ENCODE data around the gene CC2D2A.

Gene CC2D2A

GRCh38 chr4:15543537-15544247, 74.0 kb downstream of the CC2D2A start:
- no peak for DNase-seq (ENCODE audit: extremely low read depth, insufficient read length)
- no peak for TF ChIP-seq CTCF (IDR thresholded peaks at IDR 0.05; ENCODE audit: insufficient read depth, low read length, poor library complexity, severe bottlenecking)
- Histone ChIP-seq H3K36me3 (ENCODE audit: control insufficient read depth, insufficient read depth, low read length) (no peaks in the 10 kb centered on the region), H3K4me3 (replicated peaks; ENCODE audit: low read depth, low read length) (no peak overlapping the region), H3K27me3 (replicated peaks; ENCODE audit: control insufficient read depth, insufficient read depth, low read length) (no peaks in the 10 kb centered on the region)

- TF ChIP-seq CTCF (IDR thresholded peaks at IDR 0.05; ENCODE audit: insufficient read depth, low read length, poor library complexity, severe bottlenecking), result no peak
- Histone ChIP-seq H3K4me3 (replicated peaks; ENCODE audit: low read depth, low read length) (no peak overlapping the region), H3K27me3 (replicated peaks; ENCODE audit: control insufficient read depth, insufficient read depth, low read length) (no peaks in the 10 kb centered on the region), H3K36me3 (ENCODE audit: control insufficient read depth, insufficient read depth, low read length) (no peaks in the 10 kb centered on the region)
- no peak for DNase-seq (ENCODE audit: extremely low read depth, insufficient read length)
These were observed 74.6 kb downstream of the CC2D2A start for GRCh38 chr4:15544248-15544729.

GRCh38 chr4:15545371-15545770, 75.7 kb downstream of the CC2D2A start:
- Histone ChIP-seq H3K4me3 (replicated peaks; ENCODE audit: low read depth, low read length) (no peak overlapping the region), H3K27me3 (replicated peaks; ENCODE audit: control insufficient read depth, insufficient read depth, low read length) (no peaks in the 10 kb centered on the region), H3K36me3 (ENCODE audit: control insufficient read depth, insufficient read depth, low read length) (no peaks in the 10 kb centered on the region)
- no peak for DNase-seq (ENCODE audit: extremely low read depth, insufficient read length)
- TF ChIP-seq CTCF (IDR thresholded peaks at IDR 0.05; ENCODE audit: insufficient read depth, low read length, poor library complexity, severe bottlenecking), result no peak

- TF ChIP-seq CTCF (IDR thresholded peaks at IDR 0.05; ENCODE audit: insufficient read depth, low read length, poor library complexity, severe bottlenecking), result no peak
- no peak for DNase-seq (ENCODE audit: extremely low read depth, insufficient read length)
- Histone ChIP-seq H3K36me3 (ENCODE audit: control insufficient read depth, insufficient read depth, low read length) (no peaks in the 10 kb centered on the region), H3K27me3 (replicated peaks; ENCODE audit: control insufficient read depth, insufficient read depth, low read length) (no peaks in the 10 kb centered on the region), H3K4me3 (replicated peaks; ENCODE audit: low read depth, low read length) (no peak overlapping the region)
These were observed 77.7 kb downstream of the CC2D2A start for GRCh38 chr4:15547392-15547791.

GRCh38 chr4:15550491-15550890, 80.8 kb downstream of the CC2D2A start:
- H3K27me3 ChIP-seq (replicated peaks; ENCODE audit: control insufficient read depth, insufficient read depth, low read length), result no peaks in the 10 kb centered on the region
- H3K36me3 ChIP-seq (ENCODE audit: control insufficient read depth, insufficient read depth, low read length), result no peaks in the 10 kb centered on the region
- no peak overlapping the region for H3K4me3 ChIP-seq (replicated peaks; ENCODE audit: low read depth, low read length)
- TF ChIP-seq CTCF (IDR thresholded peaks at IDR 0.05; ENCODE audit: insufficient read depth, low read length, poor library complexity, severe bottlenecking), result no peak
- no peak for DNase-seq (ENCODE audit: extremely low read depth, insufficient read length)

Measured in GM06990 (cell line).